GM18507 (cell line): ENCODE data around the gene MAP3K20.
A peak's percentile ranks its signal among the peaks of the same experiment; 100 is the strongest.
"Not testable (repeated sequence)": the region's sequence is repeated elsewhere in the genome, so short reads cannot be mapped to it uniquely, and the experiment has no call there.

ENCODE experiments used
- DNase-seq: peaks from one replicate; pipeline ENCODE4 v3.0.0; 2011; ENCODE audit warnings: low read depth; ENCODE audit not compliant: insufficient read length; ENCODE audit errors: extremely low spot score
- FAIRE-seq: peaks from 2 replicates; lab custom pipeline; 2011; peaks lifted over from hg19 to GRCh38; lab: Jason Lieb, UNC

MAP3K20 gene

GRCh38 chr2:173181982-173182381 lies 106.3 kb downstream of the MAP3K20 start:
- DNase-seq = no peak
- FAIRE-seq = no peak

GRCh38 chr2:173184031-173185004 lies 108.7 kb downstream of the MAP3K20 start:
- DNase-seq = no peak
- no peak for FAIRE-seq

DNA sequence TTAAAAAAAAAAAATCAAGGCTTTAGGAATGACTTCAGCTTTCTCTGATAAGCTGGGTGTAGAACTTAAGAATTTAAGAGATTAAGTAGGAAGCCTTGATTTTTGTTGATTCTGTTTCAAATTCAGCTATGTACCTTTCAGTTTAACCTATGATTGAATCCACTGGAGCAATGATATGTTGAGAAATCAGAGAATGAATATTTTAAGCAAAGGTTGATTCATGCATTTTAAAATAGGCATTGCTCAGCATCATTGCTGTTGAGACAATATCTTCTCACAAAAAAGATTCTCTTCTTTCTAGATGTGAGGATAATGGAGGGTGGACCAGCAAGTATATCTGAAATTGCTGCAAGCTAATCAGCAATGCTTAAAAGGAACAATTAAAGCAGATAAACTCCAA lies 109.8 kb downstream of the MAP3K20 start:
- FAIRE-seq = no peak

DNA sequence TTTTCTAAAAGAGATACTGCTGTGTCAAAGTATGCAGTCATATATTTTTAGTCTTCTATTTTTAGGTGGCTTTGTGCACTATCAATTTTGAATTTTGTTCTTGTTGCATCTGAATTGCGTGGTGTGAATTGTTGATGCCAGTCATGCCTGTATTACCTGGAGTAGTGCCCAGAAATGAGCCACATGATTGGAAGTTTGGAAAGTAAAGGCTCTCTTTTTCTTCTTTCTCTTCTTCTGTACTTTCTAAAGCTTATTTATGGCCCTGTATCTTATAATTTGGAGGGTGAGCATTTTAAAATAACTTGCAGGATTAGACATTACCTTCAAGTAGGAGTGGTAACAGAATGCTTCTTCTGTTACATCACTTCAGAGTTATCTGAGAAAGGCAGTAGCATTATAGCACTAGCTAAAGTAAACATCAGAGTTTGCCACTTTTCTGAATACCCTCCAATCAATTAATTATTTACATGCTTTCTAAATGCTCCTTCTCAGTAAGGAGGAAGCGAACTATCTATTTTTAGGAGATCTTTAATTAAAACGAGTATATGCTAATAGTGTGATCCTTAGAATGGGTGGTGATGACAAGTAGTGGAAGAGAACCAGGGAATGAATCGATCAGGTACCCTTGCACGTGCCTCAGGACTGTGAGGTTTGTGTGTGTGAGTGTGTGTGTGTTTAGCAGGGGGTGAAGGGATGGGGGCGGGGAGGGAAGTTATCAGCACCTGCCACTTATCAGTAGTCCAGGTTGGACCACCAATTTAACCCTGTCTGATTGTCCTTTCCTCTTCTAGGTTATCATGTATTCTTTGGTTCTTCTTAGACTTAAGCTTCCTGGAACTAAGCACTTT lies 112.5 kb downstream of the MAP3K20 start:
- FAIRE-seq = no peak
- DNase-seq = no peak

More for the DNA sequence above, 109.8 kb downstream of the MAP3K20 start:
- no peak for DNase-seq

GRCh38 chr2:173191601-173192000 lies 116.0 kb downstream of the MAP3K20 start:
- DNase-seq (no peak), FAIRE-seq (no peak)

GRCh38 chr2:173192071-173192470 lies 116.4 kb downstream of the MAP3K20 start:
- FAIRE-seq = no peak
- DNase-seq = no peak

- FAIRE-seq (no peak), DNase-seq (no peak)
Measured at GRCh38 chr2:173193925-173194324, 118.3 kb downstream of the MAP3K20 start.

- FAIRE-seq (no peak), DNase-seq (no peak)
Measured at GRCh38 chr2:173195100-173195499, 119.5 kb downstream of the MAP3K20 start.

DNA sequence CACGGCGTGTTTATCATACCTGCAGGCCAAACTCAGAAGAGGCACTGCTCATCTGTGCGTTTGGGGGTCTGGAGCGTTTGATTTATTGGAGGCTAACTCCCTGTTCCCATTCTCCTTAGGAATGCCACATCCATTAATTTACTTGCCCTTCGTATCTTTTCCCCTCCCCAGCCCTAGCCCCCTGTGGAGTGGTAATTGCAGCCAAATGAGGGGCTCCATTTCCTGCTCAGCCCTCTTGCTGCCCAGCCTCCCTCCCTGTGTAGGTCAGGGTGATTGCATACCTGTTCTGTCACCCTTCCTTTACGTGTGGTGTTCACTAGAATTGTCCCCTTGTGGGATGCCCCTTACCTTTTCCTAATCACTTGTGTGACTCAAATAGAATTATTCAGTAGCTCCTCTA lies 120.4 kb downstream of the MAP3K20 start:
- FAIRE-seq (no peak), DNase-seq (no peak)

GRCh38 chr2:173196638-173197037 lies 121.0 kb downstream of the MAP3K20 start:
- no peak for DNase-seq
- FAIRE-seq = no peak

GRCh38 chr2:173198327-173198726 lies 122.7 kb downstream of the MAP3K20 start:
- no peak for FAIRE-seq
- no peak for DNase-seq

GRCh38 chr2:173199294-173199693 lies 123.6 kb downstream of the MAP3K20 start:
- FAIRE-seq = no peak

GRCh38 chr2:173202570-173202969 lies 126.9 kb downstream of the MAP3K20 start:
- FAIRE-seq = no peak
- DNase-seq = no peak

More at GRCh38 chr2:173199294-173199693, 123.6 kb downstream of the MAP3K20 start:
- no peak for DNase-seq

DNA sequence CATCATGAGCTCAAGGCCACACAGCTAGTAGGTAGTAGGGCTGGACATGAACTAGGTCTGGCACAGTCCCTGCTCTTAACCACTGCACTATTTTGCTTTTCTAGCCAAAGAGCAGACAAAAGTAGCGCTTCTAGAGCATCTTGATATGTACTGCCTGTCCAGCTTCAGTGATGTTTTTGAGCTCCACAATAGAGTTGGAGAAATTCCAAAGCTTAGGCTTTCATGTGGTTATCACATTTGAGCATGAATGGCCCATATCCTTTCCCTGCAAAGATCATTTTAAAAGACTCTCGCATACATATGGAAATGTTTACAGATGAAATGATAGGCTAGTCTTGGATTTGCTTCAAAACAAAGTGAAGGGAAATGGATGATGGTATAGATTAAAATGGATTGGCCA lies 128.7 kb downstream of the MAP3K20 start:
- DNase-seq (no peak), FAIRE-seq (no peak)

DNA sequence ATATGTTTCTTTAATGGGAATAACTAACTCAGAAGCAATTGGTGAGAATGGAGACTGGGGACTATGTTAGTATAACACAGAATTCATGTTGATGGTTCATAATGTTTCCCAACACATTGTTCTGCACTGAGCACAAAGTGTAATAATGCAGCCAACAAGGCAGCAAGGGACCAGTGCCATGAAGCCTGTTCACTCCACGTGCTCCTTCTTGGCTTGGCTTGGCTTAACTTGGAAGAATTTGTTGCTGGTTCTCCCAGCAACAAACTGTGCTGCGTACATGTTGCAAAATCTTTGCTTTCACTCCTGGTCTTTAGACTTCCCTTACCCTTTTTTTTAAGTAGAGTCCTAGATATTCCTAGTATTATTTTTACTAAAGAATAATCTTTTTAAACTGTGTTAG lies 129.7 kb downstream of the MAP3K20 start:
- DNase-seq (no peak), FAIRE-seq (no peak)

DNA sequence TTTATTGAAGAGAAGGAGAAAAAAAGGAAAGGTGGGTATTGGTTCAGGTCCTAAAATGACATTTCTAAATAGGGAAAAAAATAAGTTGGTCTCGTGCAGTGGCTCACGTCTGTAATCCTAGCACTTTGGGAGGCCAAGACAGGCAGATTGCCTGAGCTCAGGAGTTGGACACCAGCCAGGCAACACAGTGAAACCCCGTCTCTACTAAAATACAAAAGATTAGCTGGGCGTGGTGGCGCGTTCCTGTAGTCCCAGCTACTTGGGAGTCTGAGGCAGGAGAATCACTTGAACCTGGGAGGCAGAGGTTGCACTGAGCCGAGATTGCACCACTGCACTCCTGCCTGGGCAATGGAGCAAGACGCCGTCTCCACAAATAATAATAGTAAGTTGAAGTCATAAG lies 131.5 kb downstream of the MAP3K20 start:
- not testable (repeated sequence) for FAIRE-seq, DNase-seq

GRCh38 chr2:173210270-173211196 lies 134.9 kb downstream of the MAP3K20 start:
- FAIRE-seq = peak; percentile 93
- DNase-seq = peak; percentile 35

DNA sequence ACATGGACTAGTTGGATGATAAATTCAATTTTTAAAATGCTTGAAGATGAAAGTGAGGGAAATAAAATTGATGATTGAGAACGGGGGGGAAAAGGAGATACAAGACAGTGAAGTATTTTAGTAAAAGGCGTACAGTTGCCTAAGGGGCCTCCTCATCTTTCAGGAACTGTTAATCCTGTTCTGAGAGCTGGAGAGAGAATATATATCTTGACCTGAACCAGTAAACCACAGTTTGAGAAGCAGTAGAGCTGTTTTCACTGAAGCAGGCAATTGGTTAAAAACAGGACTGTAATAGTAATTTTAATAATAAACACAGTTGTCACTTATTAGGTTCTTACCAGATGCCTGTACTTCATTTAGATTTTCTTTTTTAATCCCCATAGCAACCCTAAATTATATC lies 137.5 kb downstream of the MAP3K20 start:
- FAIRE-seq (no peak), DNase-seq (no peak)

DNA sequence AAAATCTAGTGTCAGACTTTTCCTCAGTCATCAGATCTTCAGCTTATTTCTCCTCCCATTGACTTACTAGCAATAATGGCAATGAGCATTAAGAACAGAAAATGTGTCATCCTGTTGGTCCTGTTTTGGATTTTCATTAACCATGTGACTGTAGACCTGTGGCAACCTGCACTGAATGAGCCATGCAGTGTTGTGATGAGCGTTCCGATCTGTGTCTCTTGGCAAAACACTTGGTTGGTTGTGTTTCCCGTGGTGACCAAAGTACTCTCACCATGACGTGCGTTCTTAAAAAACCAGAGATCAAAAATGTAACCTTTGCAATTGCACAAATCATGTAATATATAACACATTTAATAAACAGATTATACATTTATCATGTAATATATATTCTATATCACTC lies 138.6 kb downstream of the MAP3K20 start:
- DNase-seq = no peak
- FAIRE-seq = no peak
